HG03520 (cell line): ENCODE data around the gene EVX1.

Source experiments
- ATAC-seq: cut with Tn5 transposase; IDR thresholded peaks from one replicate; pipeline ENCODE4 v1.9.1; 2021; ENCODE audit warnings: mild to moderate bottlenecking, moderate library complexity; ENCODE audit not compliant: unreplicated experiment

Gene EVX1

GRCh38 chr7:27242555-27243339 lies at the start of gene EVX1:
EVX1 (plus strand) TSS chr7:27242802; CDS start chr7:27243031, 229 bp downstream.
- no peak for ATAC-seq

DNA sequence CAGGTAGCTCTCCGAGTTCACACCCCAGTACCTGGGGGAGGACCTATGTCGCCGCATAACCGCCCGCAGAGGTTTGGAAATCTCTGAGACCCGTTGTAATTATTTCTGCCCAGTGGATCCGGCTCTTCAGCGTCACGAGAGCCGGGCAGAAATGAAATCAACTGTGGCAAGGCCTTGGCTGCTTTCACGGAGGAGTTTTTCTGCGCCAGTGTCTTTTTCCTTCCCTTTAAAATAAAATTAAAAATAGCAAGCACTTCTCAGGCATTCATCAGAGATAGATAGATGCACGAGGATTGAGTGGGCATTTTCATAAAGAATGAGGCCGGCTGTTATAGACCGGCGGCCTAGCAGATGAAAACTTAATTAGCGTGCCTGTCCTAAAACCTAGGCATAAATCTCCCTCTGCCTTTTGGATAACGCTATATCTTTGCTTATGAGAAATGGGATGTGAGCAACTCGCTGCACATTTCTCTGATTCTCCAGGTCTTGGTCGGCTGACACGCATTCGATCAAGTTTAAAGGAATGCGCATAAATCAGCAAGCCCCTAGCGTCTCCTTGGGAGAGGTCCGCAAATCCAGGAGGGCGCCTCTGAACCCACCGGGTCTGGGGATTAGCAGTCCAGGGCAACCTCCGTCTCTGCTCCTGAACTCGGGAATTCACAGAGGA lies 49.1 kb upstream of the EVX1 start:
- ATAC-seq: no peak

DNA sequence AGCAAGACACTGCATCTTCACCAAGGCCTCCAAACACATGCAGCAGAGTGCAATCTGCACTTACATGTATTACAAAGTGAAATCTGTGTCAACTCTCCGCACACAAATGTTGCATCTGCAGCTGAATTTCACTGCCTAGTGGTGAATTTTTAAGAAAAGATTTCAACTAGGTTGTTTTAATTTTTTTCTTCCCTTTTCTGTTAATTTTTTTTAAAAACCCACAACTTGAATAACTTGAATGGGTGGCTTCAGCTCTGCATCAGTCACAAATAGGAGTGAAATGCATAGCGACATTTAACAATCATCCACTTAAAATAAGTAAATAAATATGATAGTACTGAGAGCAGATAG lies 48.6 kb upstream of the EVX1 start:
- ATAC-seq: no peak

- no peak for ATAC-seq
Measured at GRCh38 chr7:27194686-27195379, 47.8 kb upstream of the EVX1 start.

GRCh38 chr7:27196287-27196767 lies 46.3 kb upstream of the EVX1 start:
- no peak for ATAC-seq

- ATAC-seq: no peak
Measured at GRCh38 chr7:27197137-27198042, 45.2 kb upstream of the EVX1 start.

DNA sequence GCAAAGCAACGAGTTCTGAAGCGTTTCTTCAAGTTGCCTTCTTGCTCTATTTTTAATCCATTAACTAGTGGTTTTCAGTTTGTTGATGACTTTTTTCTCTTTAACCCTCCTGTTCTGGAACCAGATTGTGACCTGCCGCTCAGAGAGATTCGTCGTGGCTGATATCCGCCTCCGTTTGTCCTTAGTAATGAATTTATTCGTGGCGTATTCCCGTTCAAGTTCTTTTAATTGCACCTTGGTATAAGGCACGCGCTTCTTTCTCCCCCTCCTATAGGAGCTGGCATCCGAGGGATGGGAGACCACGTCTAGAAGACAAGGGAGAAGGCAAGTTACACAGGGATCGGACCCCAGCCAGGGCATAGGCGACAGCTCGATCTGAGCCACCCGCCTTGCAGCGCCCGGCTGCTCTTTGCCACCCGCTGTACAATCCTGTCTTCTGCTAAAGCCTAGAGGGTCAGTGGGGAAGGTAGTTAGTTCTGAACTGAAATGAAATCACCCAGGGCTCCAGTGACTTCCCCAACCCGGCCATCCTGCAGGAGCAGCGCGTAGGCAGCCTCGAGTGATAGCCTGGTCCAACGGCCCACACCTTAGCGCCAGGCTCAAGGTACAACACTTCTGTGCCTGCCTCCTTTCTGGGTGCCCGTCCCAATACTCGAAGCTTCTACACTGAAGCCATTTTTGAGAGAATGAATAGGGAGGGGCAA lies 44.3 kb upstream of the EVX1 start:
- no peak for ATAC-seq

DNA sequence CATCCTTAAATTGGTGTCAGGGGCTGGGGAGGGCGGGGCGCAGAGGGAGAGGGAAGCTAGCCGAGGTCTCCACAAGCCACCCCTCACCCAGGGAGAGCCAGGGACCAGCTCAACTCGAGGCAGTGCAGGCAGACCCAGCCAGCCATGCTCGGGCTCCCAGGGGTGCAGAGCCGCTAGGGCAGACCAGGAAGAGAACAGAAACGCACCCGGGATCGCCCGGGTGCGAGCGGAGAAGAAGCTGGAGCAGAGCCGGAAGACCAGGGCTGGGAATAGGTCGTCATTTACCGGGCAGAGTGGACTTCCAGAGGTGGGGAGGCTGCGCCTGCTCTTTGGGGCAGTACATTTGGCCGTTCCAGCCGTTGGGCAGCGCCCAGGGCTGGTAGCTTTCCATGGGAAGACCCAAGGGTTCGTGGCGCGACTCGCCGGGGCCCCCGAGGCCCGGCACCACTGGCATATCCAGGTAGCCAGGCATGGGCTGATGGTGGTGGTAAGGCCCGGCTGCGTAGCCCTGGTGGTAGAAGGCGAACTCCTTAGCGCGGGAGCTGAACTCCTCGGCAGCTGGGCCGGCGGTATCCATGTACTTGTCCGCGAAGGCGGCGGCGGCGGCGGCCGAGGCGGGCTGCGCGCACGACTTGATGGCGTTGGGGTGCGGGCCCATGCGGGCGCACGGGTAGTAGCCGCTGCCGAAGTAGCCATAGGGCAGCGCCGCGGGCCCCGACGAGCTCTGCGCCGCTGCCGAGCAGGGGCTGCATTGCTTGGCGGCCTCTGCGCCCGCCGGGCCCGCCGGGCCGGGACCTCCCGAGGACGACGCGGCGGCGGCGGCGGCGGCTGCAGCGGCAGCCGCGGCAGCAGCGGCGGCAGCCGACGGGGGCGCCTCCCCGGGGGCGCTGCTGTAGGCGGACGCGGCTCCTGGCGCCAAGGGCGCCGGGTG lies 43.5 kb upstream of the EVX1 start:
- ATAC-seq: no peak

DNA sequence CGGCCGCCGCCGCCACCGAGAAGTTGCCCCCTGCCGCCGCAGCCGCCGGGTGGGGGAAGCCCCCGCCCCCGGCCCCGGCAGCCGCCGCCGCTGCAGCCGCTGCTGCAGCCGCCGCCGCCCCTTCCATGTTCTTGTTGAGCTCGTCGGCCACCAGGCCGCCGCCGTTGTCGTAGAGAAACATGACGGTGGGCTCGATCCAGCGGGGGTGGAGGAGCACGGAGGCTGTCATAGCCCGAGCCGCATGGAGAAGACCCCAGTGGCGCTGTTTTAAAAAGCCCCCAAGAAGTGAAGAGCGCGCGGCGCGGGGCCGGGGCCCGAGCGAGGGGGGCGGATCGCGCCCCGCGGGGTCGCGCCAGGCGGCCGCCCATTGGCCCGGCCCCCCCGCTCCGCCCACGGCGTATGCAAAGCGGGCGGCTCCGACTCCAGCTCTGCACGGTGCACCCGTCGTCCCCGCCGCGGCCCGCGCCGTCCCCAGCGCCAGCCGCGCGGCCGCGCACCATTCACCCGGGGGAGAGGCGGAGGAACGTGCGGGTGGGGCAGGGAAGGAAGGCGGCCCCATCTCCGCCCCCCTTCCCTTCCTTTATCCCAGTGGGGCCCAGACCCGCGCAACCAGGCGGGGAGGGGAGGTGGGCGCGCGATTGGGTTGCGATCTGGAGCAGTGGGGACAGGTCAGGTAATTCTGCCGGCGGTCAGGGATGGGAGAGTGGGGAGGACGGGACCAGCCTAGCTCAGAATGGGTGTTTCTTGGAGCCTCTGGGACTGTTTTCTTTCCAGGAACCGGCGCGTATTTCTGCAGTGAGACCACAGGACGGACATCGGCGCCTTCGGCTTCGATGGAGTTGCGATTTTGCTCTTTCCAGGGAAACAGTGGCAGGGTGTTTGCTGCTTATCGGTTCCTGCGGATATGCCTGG lies 42.5 kb upstream of the EVX1 start, which contains the start of gene HOXA13:
HOXA13 (minus strand) TSS at position 243 of the 912 bp plus-strand sequence; CDS start at position 229, 14 bp downstream.
- no peak for ATAC-seq

GRCh38 chr7:27200761-27201579 lies 41.6 kb upstream of the EVX1 start:
- no peak for ATAC-seq

DNA sequence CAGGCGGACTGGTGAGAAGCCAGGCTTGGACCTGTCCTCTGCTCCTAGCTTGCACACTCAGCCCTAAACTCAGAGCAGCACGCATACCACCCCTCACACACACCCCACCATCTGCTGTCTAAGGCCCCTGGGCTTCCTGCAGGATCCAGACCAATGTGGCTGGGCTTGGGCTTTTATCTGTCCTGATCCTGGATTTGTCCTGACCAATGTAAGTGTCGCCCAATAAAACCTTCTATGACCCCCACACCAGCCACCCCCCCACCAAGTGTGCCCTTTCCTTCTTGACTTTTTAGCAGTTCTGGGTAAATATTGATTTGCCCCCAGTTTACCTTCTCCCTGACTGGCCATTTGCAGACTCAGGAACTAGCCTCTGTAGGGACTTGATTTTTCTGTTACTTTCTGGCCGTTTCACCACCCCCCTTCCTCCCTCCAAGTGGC lies 41.0 kb upstream of the EVX1 start:
- ATAC-seq: no peak

GRCh38 chr7:27202018-27202861 lies 40.4 kb upstream of the EVX1 start:
- no peak for ATAC-seq

- no peak for ATAC-seq
Measured at GRCh38 chr7:27202862-27203134, 39.8 kb upstream of the EVX1 start.

DNA sequence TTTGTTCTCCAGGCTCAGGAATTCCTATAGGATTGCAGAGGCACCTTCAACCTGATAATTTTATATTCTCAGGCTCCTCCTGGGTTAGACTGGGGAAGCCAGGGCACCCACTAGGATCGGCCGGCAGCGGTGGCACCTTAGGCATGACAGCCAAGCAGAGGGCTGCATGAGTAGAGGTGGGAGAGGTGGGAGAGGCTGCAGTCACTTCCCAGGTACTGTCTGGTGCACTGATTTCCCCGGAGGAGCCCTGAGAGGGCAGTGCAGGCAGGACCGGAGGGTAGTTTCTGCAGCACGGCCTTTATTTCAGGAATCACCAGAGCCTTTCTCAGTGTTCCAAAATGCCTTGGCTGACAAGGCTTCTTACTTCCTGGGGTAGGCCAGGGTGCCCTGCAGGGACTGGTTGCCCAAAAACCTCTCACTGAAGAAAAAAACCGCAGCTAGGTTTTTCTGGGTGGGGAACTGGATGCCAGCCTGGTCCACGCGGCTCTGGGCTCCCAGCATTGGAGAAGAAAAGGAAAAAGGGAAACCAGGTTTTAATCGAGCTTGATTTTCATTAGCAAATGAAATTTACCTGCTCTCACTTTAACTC lies 39.1 kb upstream of the EVX1 start:
- ATAC-seq: no peak

DNA sequence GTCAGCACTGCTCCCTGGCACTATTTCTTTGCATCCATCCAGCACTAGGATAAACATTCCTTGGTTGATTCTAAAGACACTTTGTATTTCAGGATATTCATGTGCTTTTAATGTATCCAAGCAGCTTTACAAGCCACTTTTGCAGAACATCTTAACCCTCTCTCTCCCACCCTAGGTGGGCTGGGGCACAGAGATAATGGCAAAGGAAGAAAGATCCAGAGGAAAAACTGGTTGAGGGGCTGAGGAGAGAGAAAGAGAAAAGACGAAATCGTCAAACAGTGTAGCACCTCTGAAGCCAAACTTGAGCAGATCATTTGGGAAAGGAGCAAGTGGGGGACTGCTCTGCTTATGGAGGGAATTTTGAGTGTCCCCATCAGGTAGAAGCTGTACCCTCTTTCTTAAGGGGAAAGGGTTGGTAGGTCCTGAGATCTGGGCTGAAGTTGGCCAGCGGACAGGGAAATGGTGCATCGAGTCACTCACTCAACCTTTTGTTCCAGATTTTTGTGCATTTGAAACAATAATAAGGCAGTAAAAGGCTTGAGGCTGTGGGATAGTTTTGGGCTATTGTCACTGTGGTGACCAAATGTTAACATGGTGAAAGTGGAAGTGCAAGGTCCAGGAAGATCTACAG lies 38.5 kb upstream of the EVX1 start:
- no peak for ATAC-seq
